Stimulated activated CD4-positive, alpha-beta T cell treated with anti-CD3 and anti-CD28 coated beads, Interleukin-2, amount 100 ng/mL, for 24 hours (primary cell): ENCODE data around the gene CXCL1.

Experiments used
- DNase-seq, 2 donors: peaks; one replicate each; pipeline ENCODE4 v3.0.0-alpha.2; 2020

The CXCL1 gene

DNA sequence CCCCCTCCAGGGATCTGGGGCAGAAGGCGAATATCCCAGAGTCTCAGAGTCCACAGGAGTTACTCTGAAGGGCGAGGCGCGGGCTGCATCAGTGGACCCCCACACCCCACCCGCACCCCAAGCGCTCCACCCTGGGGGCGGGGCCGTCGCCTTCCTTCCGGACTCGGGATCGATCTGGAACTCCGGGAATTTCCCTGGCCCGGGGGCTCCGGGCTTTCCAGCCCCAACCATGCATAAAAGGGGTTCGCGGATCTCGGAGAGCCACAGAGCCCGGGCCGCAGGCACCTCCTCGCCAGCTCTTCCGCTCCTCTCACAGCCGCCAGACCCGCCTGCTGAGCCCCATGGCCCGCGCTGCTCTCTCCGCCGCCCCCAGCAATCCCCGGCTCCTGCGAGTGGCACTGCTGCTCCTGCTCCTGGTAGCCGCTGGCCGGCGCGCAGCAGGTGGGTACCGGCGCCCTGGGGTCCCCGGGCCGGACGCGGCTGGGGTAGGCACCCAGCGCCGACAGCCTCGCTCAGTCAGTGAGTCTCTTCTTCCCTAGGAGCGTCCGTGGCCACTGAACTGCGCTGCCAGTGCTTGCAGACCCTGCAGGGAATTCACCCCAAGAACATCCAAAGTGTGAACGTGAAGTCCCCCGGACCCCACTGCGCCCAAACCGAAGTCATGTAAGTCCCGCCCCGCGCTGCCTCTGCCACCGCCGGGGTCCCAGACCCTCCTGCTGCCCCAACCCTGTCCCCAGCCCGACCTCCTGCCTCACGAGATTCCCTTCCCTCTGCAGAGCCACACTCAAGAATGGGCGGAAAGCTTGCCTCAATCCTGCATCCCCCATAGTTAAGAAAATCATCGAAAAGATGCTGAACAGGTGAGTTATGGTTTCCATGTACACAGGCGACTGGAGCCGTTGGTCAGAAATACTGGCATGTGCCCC lies at the start of gene CXCL1:
TSS of gene CXCL1 (plus strand) at position 264 of the 926 bp plus-strand sequence. CDS start at position 342, 78 bp downstream.
- DNase-seq, result no peak

DNA sequence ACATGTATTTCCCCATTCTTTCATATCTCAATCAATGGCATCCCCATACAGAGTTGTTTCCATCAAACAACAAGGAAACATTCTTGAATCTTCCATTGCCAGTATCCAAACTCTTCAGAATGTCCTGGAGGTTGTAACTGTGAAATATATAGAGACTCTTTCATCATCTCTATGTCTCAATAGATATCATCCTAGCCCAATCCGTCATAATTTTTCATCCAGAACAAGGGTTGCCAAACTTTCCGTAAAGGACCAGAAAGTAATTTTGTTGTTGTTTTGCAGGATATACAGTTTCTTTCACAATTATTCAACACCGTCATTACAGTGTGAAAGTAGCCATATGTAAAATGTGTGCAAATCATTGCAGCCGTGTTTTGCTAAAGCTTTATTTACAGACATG lies 47.9 kb upstream of the CXCL1 start:
- DNase-seq, result no peak

DNA sequence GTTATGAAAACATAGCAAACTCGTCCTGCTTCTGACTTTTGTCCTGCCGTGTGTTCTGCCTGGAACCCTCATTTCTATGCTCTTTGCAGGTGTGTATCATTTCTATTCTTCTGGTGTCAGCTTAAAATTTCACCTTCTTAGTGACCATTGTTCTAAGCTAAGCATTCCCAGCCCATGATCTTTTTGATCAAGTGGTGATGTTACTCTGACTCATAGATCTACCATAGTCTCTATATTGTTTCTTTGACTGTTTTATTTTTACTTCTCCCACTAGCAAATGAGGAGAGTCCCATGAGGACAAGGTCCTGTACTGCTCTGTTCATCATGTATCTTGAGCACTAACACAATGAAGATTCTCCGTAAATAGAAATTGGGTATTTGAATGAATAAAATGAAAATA lies 46.8 kb upstream of the CXCL1 start:
- no peak for DNase-seq

GRCh38 chr4:73822812-73823504 lies 46.2 kb upstream of the CXCL1 start:
- no peak for DNase-seq

GRCh38 chr4:73823760-73824159 lies 45.4 kb upstream of the CXCL1 start:
- DNase-seq, result no peak

DNA sequence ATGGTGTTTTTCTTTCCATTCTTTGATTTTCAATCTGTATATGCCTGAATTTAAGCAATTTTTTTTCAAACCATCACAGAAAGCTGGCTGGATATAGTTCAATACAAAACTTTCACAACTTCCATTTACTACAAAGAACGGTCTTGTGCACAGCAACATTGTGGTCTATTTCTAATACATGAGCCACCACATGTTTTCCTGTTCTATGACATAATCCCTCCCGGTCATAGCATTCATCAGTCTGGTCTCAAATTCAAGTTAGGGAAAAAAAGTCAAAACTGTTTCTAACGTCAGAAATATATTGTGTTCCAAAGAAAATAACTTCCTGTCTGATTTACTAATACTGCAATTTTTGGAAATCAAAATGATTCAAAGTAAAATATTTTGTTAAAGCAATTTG lies 40.2 kb upstream of the CXCL1 start:
- no peak for DNase-seq

- DNase-seq, result no peak
Observed at GRCh38 chr4:73831569-73831968, 37.6 kb upstream of the CXCL1 start.

DNA sequence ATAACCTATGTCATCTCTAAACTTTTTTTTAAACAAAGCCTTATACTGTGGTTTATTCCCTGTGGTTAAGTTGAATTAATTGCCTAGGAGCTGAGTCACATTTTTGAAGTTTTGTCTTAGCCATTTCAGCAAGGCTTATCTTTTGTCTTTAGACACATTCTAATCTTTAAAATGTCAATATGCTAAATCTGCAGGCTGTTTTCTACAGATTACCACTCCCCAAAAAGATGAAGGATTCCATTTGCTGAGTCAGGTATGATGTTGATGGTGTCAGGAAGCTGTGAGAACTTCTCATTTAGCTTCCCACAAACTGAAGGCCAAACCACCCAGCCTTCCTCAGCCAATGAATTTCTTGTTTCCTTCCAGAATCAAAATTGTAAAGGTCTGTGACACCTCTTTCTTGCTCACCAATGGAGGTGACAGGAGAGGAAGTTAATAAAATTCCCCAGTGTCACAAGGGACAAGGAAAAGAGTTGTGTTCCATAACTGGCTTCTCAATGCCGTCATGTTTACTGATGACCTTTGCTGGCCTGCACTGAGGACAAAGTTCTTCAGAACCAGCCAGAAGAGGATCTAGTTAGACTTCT lies 36.4 kb upstream of the CXCL1 start:
- DNase-seq, result no peak

- no peak for DNase-seq
Observed at GRCh38 chr4:73836373-73837279, 32.6 kb upstream of the CXCL1 start, which contains the start of gene CXCL6. TSS of gene CXCL6 (plus strand) at chr4:73836678. CDS start at chr4:73836751, 73 bp downstream.

DNA sequence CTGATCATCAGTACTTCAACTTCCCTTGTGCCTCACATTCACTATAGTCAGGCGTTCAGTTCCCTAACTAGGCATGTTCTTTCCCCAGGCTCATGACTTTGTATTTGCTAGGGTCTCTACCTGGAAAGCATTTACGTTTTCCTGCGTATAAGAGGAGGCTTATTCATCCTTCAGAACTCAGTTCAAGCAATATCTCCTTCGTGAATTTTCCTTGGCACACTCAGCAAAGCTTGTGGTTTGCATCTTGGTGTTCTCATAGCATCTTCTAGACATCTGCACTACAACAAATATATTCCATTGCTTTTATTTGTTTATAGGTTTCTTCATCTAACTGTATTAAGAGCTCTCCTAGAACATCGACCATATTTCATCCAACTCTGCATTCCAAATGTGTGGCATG lies 30.1 kb upstream of the CXCL1 start:
- DNase-seq, result no peak

DNA sequence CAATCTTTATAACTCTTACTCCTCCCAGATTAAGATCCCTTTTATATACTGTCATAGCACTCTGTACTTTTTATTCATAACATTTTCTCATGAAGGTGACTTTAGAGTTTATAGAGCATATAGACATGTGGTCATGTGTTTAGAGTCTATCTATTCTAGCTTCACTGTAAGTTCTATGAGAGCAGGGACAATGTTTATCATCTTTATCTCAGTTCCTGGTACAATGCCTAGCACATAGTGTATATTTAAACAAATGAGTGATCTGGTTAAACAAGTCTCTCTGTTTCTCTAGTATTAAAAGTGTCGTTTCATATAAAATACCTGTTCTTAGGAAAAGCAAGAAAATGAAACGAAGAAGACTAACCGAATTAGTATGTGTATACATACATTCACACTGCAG lies 29.5 kb upstream of the CXCL1 start:
- no peak for DNase-seq

DNA sequence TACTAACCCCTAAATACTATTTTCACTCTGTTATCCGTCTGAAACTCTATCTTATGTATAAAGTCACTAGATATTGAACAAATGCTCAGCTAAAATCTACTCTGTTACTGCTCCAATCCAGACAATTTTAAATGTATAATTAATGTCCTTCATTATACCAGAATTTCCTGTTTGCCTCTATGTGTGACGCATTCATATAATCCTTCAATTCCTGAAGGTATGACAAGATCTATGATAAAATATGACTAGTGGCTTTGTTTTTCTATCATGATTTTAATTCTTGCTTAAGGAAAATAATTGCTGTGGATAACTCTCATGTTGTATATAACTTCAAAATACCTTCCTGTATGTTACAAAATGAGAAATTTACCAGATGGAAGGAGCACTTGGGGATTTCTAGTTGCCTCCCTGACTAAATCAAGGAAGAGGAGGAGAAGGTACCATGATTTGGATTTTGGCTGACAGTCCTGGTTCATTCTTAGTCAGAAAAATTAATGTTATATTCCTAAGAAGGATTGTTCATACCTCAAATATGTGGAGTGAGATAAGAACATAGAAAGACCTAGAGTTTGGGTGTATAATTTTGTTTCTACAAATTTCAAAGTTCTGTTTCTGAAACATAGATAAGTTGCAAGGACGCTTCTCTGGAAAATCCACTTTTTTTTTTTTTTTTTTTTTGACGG lies 27.8 kb upstream of the CXCL1 start:
- DNase-seq, result no peak

DNA sequence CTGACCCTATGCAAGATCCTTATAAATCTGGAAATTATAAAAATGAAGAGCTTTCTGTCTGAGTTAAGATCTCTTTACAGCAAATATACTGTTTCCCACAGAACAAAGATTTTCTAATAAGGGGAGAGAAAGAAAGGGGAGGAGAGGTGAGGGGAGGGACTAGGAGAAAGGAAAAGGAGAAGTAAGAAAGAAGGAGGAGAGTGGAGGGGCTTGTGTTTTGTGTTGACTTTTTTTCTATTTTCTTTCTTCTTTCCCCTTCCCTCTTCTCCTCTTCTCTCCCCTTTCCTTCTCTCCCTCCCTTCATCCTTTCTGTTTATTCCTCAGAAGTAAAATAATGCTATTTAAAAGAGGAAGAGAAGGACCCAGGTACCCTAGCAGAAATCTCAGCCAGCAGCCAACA lies 26.5 kb upstream of the CXCL1 start:
- DNase-seq, result no peak

DNA sequence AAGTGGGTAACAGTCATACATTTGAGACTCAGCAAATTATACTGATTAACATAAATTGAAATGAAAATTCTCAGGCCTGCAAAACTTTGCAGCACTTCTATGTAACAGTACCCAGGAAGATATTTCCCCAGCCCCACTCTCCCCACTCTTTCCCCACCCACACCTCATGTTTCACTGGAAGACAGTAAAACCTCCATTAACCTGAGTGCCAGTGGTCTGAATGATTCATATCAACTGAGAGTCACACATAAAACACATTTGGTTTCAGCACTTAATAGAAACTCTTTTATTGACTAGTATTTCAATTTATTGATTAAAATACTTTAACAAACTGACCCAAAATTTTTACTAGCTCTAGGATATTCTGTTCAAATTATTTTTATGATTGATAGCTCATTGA lies 25.8 kb upstream of the CXCL1 start:
- no peak for DNase-seq

- DNase-seq, result no peak
Observed at GRCh38 chr4:73844345-73844744, 24.8 kb upstream of the CXCL1 start.

- DNase-seq, result no peak
Observed at GRCh38 chr4:73844806-73845205, 24.4 kb upstream of the CXCL1 start.

DNA sequence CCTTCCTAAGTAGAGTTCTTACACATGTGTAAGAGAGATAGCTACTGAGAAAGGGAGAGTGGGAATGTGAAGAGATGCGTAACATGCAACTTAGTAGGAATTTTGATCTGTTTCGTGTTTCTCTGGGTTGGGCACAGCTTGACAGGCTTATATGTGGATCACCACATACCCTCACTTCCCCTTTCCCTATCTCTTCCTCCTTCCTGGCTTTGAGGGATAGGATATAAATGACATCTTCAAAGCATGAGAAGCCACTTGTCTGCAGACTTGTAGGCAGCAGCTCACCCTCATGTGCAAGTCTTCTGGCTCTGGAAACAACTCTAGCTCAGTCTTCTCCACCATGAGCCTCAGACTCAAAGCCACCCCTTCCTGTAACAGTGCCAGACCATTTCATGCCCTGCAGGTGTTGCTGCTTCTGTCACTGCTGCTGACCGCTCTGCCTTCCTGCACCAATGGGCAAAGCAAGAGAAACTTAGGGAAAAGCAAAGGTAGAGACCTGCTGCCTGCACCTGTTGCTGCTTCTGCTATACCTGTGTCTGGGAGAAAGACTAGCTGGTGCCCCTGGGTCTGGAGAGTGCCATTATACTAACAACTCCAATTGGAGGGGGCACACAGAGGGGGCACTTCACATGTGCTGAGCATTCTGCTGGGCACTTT lies 21.5 kb upstream of the CXCL1 start:
- DNase-seq, result no peak

DNA sequence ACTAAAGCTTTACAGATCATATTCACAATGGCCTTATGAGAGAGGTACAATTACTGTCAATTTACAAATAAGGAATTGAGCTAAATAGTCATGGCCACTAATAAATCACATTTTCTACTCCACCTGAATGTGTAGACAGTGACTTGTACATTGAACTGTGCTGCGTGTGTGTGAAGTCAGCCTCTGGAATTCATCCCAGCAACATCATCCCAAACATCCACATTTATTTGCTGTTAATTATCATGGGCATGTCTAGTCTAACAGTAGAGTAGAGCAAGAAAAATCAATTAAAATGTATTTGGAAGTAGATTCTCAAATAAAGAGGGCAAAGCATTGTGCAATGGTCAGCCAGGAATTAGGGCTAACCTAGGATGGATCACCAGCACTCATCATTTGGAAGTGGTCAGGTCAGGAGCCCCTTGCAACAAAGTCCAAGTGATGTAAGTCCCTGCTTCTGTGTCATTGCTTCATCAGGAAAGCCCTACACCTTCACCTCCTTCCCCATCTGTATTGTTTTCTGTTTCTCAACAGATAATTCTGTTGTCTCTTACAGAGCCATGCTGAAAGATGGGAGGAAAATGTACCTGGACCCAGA lies 20.9 kb upstream of the CXCL1 start:
- DNase-seq, result no peak

GRCh38 chr4:73850261-73850970 lies 18.8 kb upstream of the CXCL1 start:
- no peak for DNase-seq

DNA sequence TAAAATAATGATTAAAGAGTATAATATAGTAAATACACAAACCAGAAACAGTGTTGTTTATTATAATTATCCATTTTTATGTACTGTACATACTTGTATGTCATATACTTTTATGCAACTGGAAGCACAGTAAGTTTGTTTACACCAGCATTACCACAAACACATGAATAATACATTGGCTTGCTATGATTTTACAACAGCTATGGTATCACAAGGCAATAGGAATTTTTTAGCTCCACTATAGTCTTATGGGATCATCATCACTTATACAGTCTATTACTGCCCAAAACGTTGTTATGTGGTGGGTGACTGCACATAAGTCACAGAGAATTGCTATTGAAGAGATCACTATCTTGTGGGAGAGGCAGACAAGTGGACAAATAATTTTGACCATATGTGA lies 17.9 kb upstream of the CXCL1 start:
- no peak for DNase-seq
